HepG2 (cell line): Measurements from ENCODE around the gene PTPRM. TPM values are rescaled to one million over a fixed set of nuclear protein-coding genes. Genes with fewer than 3 reads are reported as not detected.

Experiments used
- ATAC-seq: fragments of 200-7000 bp; cut with Tn5 transposase; 3 replicates; pipeline ENCODE4 v1.9.1; 2020; ENCODE audit warnings: mild to moderate bottlenecking, moderate library complexity
- BruUV-seq: library from RNA; stranded (reverse); fragments of 400-500 nt; replicated peaks from 2 replicates; lab custom pipeline; 2021; lab: Mats Ljungman, UMichigan
- CTCF ChIA-PET: fragments of 300-600 bp; formaldehyde crosslinking; extraction: SDS; loops from one replicate; lab custom pipeline; 2021; ENCODE audit warnings: low total read pairs, inconsistent platforms, low intra/inter-chr PET ratio; lab: Yijun Ruan, JAX
- POLR2A ChIA-PET: fragments of 350-600 bp; sonication (Branson Sonifier 250); formaldehyde crosslinking; loops from one replicate; lab custom pipeline; 2020; ENCODE audit warnings: antibody characterized with exemption, inconsistent platforms; lab: Yijun Ruan, JAX
- DNase-seq: peaks from one replicate; pipeline ENCODE4 v3.0.0-alpha.2; 2015; ENCODE audit warnings: low spot score
- FAIRE-seq: peaks from 3 replicates; lab custom pipeline; 2011; peaks lifted over from hg19 to GRCh38; lab: Jason Lieb, UNC
- H2AFZ ChIP-seq: one replicate; pipeline ENCODE4 v1.6.1; 2011; ENCODE audit warnings: low read length, inconsistent platforms
- H3K27ac ChIP-seq: fragments of 300-600 bp; 3 replicates; pipeline ENCODE4 v1.8.0; 2011; ENCODE audit warnings: mixed run types, mild to moderate bottlenecking, mixed read lengths, low read length, inconsistent platforms; ENCODE audit not compliant: insufficient read depth; ENCODE audit errors: extremely low read length
- H3K27me3 ChIP-seq, 2 experiments: fragments of 200-600 bp in 1 of 2; 2 replicates in 1 of 2; 3 replicates in 1 of 2; pipeline versions ENCODE4 v1.6.0 to v1.8.0; 2011; ENCODE audit warnings: low read length in 2 of 2, mild to moderate bottlenecking in 2 of 2, moderate library complexity in 2 of 2, inconsistent platforms in 1 of 2; ENCODE audit not compliant: insufficient read depth in 2 of 2, control insufficient read depth in 1 of 2
- H3K36me3 ChIP-seq, 2 experiments: fragments of 200-600 bp in 1 of 2; replicated peaks in 1 of 2; 2 replicates in 1 of 2; 3 replicates in 1 of 2; pipeline versions ENCODE4 v1.5.1 to v1.8.0; 2011; ENCODE audit warnings: low read length in 2 of 2, inconsistent platforms in 1 of 2; ENCODE audit not compliant: insufficient read depth in 2 of 2, control insufficient read depth in 1 of 2
- H3K4me1 ChIP-seq: 2 replicates; pipeline ENCODE4 v1.5.1; 2012; ENCODE audit warnings: low read length, inconsistent platforms; ENCODE audit not compliant: insufficient read depth
- H3K4me2 ChIP-seq: 2 replicates; pipeline ENCODE4 v1.6.0; 2011; ENCODE audit warnings: low read depth, low read length, inconsistent platforms
- H3K4me3 ChIP-seq, 3 experiments: fragments of 200-600 bp in 1 of 3; sonication (generic), shearing (Covaris generic) in 1 of 3; replicated peaks in 1 of 3; 2 replicates each; pipeline ENCODE4 v1.5.1; 2011 to 2016; ENCODE audit warnings: low read length in 3 of 3, inconsistent platforms in 2 of 3, low read depth in 2 of 3, mild to moderate bottlenecking in 2 of 3, control low read depth in 1 of 3, mixed read lengths in 1 of 3; ENCODE audit not compliant: insufficient read depth in 1 of 3
- H3K79me2 ChIP-seq: one replicate; pipeline ENCODE4 v1.6.1; 2011; ENCODE audit warnings: low read length, inconsistent platforms; ENCODE audit not compliant: insufficient read depth
- H3K9ac ChIP-seq: 2 replicates; pipeline ENCODE4 v1.6.0; 2011; ENCODE audit warnings: mild to moderate bottlenecking, low read depth, low read length, inconsistent platforms; ENCODE audit not compliant: insufficient read depth
- H3K9me3 ChIP-seq: 2 replicates; pipeline ENCODE4 v1.5.1; 2012; ENCODE audit warnings: mild to moderate bottlenecking, low read length
- H4K20me1 ChIP-seq: 2 replicates; pipeline ENCODE4 v1.6.0; 2011; ENCODE audit warnings: inconsistent platforms, mild to moderate bottlenecking, low read length, moderate library complexity; ENCODE audit not compliant: insufficient read depth
- AKAP8 ChIP-seq: sonication (generic); formaldehyde crosslinking; IDR thresholded peaks from 2 replicates; pipeline ENCODE4 v1.5.1; 2020; ENCODE audit warnings: mild to moderate bottlenecking, missing genetic modification reagents
- ARID2 ChIP-seq: sonication (generic); formaldehyde crosslinking; IDR thresholded peaks from 2 replicates; pipeline ENCODE4 v1.8.1; 2022; ENCODE audit warnings: mild to moderate bottlenecking, missing genetic modification reagents, borderline replicate concordance
- MAF1 ChIP-seq: sonication (generic); formaldehyde crosslinking; IDR thresholded peaks from 2 replicates; pipeline ENCODE4 v1.5.0; 2020; ENCODE audit warnings: missing genetic modification reagents, borderline replicate concordance
- NFAT5 ChIP-seq: sonication (generic); formaldehyde crosslinking; IDR thresholded peaks from 2 replicates; pipeline ENCODE4 v1.4.0; 2020; ENCODE audit warnings: missing genetic modification reagents
- ZNF430 ChIP-seq: sonication (generic); formaldehyde crosslinking; IDR thresholded peaks from 2 replicates; pipeline ENCODE4 v1.9.0; 2021; ENCODE audit warnings: mild to moderate bottlenecking, missing genetic modification reagents
- ZSCAN22 ChIP-seq: sonication (generic); formaldehyde crosslinking; IDR thresholded peaks from 2 replicates; pipeline ENCODE4 v1.4.0; 2020; ENCODE audit warnings: mild to moderate bottlenecking, missing genetic modification reagents
- WGBS: methylation state at CpG from one replicate; pipeline ENCODE4 v1.1.6; 2017; ENCODE audit warnings: low lambda C conversion rate; 5-methylcytosine and 5-hydroxymethylcytosine counted together
- in situ Hi-C: cut with HindIII; loops from 2 replicates; pipeline ENCODE4 v1.10.0; 2017; ENCODE audit warnings: low pct_unique_long_range_greater_than_20kb; ENCODE audit not compliant: extremely low pct_ligation_motif_present
- intact Hi-C: fragments of 100-400 bp; cut with micrococcal nuclease; formaldehyde crosslinking; loops from one replicate; pipeline ENCODE4 v1.10.0; 2022; ENCODE audit not compliant: unreplicated experiment
- polyA plus RNA-seq, 8 experiments: library from polyadenylated mRNA; depleted of rRNA in 3 of 8; stranded (reverse) in 7 of 8; unstranded in 1 of 8; fragments of >200 nt; fragmentation: Illumina TruSeq in 4 of 8; extraction: Trizol in 4 of 8; gene quantifications; 2 replicates each; pipeline versions ENCODE4 v1.2.1 to v1.2.3, GENCODE V29; 2011 to 2016; ENCODE audit warnings: low read depth in 4 of 8, missing spikeins in 1 of 8, mixed read lengths in 1 of 8; ENCODE audit not compliant: insufficient read depth in 1 of 8
- total RNA-seq, 5 experiments: library from RNA; depleted of rRNA; stranded (reverse); fragments of >200 nt; fragmentation: Illumina TruSeq; extraction: Trizol; gene quantifications; 2 replicates each; pipeline ENCODE4 v1.2.3, GENCODE V29; 2016; ENCODE audit warnings: low read depth in 1 of 5

PTPRM gene
- total and polyA plus RNA-seq, 2 of the 13 experiments (the other 11 are each of a cell fraction or from before 2014, with no cell fraction given): 12.6 to 108 TPM

GRCh38 chr18:8357320-8357719, 790.2 kb downstream of the PTPRM start:
- H3K27ac ChIP-seq: no peak overlapping the region
- H3K27me3 ChIP-seq: no peaks in the 10 kb centered on the region
- peaks cover 16% of the 10 kb centered on the region for H3K4me1 ChIP-seq
- H3K79me2 ChIP-seq: no peaks in the 10 kb centered on the region
- H3K4me2 ChIP-seq: no peak overlapping the region
- BruUV-seq: no TSS peak
- H3K36me3 ChIP-seq: no peaks in the 10 kb centered on the region; a peak in 1 of 5 replicates
- no peak for DNase-seq
- no peaks in the 10 kb centered on the region for H3K9me3 ChIP-seq
- in situ Hi-C loops (no loop called here), intact Hi-C loops (no loop called here)
- H3K9ac ChIP-seq: no peak overlapping the region
- H2AFZ ChIP-seq: no peak overlapping the region
- TF ChIP-seq ARID2 (no peak), AKAP8 (CRISPR knock-in tag) (no peak), ZSCAN22 (CRISPR knock-in tag) (no peak), NFAT5 (CRISPR knock-in tag) (no peak), ZNF430 (CRISPR knock-in tag) (no peak), MAF1 (CRISPR knock-in tag) (no peak)
- ATAC-seq: no peak
- no peak for FAIRE-seq
- ChIA-PET POLR2A (no interaction called here), CTCF (no interaction called here)
- 94% methylated on average over 10 of the region's 10 CpGs for WGBS
- no peak overlapping the region for H3K4me3 ChIP-seq
- no peaks in the 10 kb centered on the region for H4K20me1 ChIP-seq
